ENCODE results near the gene RAB19.

Gene RAB19, protein sequence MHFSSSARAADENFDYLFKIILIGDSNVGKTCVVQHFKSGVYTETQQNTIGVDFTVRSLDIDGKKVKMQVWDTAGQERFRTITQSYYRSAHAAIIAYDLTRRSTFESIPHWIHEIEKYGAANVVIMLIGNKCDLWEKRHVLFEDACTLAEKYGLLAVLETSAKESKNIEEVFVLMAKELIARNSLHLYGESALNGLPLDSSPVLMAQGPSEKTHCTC

DNA sequence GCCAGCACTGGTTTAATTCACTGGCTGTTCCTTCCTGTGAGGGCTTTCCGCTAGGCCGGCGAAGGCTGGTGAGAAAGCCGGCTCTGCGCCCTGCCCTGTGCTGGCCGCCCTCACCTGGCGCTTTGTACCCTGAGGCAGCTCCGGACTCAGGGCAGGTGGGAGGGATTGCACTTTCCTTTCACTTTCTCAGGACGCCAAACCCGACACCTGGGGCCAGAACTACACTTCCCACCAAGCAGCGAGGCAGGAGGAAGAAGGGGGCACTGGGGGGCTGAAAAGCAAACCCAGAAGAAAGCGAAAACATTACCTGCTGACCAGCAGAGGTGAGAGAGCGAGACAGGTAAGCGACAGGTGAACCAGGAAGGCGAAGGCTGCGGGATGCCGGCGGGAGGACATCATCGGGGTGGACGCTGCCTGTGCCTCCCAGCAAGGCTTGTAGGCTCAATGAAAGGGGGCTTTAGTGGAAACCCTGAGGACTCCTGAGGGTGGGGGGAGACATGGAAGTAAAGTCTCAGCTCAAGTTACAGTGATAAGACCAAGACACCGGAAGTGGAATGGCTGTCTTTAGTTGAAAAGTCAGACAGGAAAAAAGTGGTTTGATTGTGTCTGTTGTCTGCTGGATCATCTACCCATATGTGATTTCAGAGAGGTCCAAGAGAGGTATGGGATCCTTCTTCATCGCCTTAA is at the start of gene RAB19:
Gene RAB19 (plus strand): TSS at position 181 of the 687 bp plus-strand sequence. CDS start 3,589 bp downstream, outside the sequence.
- peak; percentile 59 for DNase-seq

DNA sequence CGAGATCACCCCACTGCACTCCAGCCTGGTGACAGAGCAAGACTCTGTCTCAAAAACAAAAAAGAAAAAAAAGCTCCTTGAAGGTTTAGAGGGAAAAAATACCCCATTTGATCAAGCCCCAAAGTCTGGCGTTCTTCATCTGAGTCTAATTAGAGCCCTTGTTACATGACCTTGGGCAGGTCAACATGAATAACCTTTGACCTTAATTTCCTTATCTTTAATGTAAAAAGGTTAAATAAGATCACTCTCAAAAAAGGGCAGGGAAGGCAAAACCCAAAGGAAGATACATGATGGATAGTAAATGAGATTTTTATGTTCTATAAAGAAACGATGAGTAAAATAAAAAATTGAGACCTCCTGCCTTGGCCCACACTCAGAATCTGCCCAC is 45.8 kb upstream of the RAB19 start:
- DNase-seq: no peak

- no peak for DNase-seq
Observed at GRCh38 chr7:140358412-140359051, 45.3 kb upstream of the RAB19 start.

DNA sequence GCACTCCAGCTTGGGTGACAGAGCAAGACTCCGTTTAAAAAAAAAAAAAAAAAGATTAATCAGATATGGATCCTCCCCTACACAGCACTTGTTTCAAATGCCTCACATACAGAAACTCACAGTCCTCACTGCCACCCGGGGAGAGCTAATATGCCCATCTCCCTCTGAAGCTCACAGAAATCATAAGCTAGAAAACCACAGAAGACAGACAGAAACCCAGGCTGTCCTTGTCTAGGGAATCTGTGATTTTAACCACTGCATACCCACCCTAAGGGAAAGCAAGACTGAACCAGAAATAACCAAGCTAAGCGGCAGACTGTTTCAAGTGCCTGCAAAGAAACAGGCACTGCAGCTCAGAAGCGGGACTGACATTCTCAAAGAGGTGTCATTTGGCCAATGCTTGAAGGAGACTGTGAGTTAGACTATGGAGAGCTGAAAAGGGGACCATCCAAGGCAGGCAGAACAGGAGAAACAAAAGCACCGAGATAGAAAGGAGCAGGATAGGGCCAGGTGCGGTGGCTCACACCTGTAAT is 43.1 kb upstream of the RAB19 start:
- no peak for DNase-seq

DNA sequence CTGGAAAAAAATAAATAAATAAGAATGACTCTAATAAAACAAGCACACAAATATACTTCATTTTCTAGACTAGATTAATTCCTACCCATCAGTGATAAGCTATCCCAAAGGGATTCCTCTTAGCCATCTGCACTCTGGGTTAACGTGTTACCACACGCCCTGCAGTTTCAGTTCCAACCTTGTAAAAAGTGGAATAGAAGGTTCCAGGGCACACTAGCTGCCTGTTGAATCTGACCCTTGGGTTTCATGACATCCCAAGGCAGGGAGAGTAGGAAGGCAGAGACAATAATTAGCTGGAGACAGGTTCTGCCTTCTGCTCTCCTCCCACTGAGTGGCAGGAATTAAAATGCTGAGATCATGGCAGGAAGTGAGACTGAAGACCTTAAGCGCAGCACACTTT is 39.0 kb upstream of the RAB19 start:
- DNase-seq: no peak

DNA sequence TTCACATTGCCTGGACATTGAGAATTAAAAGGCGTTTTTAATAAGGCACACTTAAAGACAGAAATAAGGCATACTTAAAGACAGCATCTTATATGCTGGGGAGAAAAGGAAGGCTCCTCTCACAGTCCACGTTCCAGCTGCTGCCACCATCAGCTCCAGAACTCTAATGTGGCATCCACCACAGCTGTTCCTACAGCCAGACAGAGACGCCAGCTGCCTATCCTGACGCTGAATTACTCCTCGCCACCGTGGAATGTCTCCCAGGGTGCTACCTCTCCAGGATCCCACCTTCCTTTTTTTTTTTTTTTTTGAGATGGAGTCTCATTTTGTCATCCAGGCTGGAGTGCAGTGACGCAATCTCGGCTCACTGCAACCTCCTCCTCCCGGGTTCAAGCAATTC is 36.3 kb upstream of the RAB19 start:
- DNase-seq: no peak

DNA sequence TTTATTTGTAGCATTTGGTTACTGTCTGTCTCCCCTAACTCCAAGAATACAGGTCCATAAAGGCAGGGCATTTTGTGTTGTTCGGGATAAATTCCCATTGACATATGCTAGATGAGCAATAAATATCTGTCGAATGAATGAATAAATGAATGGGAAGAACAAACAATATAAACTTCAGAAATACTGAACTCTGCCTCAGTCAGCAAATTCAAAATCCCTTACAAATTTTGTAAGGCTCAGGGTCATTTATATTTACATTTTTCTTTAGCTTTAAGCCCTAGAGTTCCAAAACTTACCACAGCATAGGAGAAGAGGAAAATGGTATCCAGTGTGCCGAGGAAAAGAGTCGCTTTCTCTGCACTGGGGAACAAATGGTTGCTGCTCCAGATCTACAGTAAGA is 34.6 kb upstream of the RAB19 start:
- DNase-seq: no peak

DNA sequence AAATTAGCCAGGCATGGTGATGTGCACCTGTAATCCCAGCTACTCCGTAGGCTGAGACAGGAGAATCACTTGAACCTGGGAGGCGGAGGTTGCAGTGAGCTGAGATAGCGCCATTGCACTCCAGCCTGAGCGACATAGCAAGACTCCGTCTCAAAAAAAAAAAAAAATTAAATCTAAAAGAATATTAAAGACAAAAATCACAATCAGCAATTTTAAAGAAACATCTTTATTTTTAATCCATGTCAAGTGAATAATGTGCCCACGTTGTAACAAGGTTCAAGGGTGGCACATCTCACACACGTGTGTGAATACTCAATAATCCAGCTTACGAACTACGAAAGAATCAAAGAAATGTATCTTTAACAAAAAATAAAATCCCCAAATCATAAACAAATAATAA is 28.5 kb upstream of the RAB19 start:
- DNase-seq: no peak

- no peak for DNase-seq
Observed at GRCh38 chr7:140375892-140376730, 27.7 kb upstream of the RAB19 start.

GRCh38 chr7:140383954-140384713 is 19.7 kb upstream of the RAB19 start:
- DNase-seq: no peak

DNA sequence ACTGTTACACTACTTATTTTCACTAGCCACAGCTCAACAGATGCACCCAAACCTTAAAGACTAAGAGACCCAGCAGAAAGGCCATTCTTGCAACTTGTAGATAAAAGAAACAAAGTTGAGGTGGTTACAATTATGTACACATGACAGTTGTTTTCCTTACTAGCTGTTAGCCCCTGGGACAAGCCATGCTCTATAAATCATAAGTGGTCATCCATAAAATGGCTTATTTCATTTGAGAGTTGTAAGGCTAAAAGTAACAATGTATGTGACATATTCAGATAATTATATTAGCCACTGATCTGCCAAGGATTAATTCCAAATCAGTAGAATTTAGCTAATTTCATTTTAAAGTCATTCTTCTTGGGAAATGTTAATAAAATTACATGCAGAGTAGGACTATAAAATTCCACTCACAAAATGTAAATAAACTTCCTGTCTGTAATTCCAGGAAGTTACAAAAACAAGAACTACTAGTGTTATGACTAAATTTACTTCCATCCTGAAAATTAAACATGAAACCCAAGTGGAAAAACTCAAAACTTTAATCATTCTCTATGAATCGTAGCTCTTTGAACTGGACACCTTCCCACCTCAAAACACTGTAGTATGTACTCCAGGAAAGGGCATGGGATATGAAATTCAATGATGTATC is 18.8 kb upstream of the RAB19 start:
- DNase-seq: no peak

DNA sequence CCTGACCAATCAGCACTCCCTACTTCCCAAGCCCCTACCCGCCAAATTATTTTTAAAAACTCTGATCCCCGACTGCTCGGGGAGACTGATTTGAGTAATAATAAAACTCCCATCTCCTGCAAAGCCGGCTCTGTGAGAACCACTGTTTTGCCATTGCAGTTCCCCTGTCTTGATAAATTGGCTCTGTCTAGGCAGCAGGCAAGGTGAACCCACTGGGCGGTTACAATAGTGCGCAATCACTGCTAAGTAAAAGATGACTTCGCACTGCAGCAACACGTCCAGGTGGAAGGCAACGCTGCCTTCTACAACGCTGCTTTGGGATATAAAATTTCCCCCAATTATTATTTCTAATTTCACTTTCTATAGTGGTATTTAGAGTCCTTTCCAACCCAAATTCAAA is 14.4 kb upstream of the RAB19 start:
- DNase-seq: no peak

DNA sequence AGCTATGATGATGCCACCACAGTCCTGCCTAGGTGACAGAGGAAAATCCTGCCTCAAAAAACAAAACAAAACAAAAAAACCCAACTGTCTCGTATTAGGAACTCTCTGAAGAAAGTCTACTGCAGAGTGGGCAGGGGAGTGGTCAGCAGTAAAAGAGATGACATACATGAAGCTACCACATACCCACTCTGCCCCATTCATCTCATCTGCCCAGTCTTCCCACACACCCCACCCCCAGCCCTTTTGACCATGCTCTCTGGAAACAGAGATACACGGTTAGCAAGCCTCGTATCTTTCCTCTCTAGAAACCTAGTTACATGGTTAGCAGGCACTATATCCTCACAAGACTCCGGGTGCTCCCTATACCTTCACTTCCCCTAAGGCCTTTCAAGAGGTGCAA is 13.8 kb upstream of the RAB19 start:
- no peak for DNase-seq

DNA sequence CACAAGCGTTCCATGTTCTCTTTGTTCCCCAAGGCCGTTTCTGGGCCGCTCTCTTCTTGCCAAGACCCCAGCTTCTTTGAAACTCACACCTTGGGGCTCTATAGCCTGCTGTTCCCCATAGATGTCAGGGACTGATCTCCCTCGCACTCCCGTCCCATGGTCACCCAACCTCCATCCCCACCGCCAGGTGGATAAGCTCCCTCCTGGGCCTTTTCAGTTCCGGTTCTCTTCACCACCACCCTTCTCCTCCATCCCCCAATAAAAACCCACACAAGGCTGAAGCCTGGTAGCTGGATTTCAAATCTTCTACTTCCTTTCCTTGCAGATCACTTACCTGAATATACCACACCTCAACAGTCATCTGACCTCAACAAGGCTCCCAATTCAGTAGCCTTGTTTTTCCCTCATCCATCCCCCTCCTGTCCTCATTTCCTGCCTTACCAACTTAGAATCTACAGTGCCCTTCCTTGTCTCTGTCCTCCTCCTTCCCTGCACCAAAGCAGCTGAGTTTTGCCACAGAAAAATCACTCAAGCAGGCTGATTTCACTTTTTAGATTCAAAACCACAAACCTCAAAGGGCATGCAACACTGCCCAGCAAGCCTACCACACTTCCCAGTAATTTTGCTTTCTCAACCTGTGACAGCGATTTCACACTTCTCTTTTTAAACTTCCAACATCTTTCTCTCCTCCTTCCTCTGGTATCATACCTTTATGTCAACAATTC is 13.2 kb upstream of the RAB19 start:
- DNase-seq: no peak

DNA sequence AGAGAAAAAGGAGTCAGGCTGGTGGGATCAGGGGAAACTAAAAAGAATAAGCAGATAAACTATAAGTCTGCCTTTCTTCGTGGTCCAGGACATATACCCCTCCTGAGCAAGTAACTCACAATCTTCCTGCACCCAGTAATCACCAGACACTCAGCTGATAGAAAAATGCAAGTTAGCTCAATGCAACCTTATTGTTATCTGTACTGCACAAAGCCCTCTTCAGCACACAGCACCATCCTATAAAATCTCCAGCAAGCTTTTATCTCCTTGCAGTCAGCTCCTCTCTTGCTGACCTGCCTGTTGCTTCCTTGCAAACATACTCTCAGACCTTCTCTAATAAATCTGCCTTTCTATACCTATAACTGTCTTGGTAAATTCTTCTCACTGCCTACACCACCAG is 12.2 kb upstream of the RAB19 start:
- no peak for DNase-seq

- DNase-seq: no peak
Observed at GRCh38 chr7:140393756-140394306, 10.0 kb upstream of the RAB19 start.

DNA sequence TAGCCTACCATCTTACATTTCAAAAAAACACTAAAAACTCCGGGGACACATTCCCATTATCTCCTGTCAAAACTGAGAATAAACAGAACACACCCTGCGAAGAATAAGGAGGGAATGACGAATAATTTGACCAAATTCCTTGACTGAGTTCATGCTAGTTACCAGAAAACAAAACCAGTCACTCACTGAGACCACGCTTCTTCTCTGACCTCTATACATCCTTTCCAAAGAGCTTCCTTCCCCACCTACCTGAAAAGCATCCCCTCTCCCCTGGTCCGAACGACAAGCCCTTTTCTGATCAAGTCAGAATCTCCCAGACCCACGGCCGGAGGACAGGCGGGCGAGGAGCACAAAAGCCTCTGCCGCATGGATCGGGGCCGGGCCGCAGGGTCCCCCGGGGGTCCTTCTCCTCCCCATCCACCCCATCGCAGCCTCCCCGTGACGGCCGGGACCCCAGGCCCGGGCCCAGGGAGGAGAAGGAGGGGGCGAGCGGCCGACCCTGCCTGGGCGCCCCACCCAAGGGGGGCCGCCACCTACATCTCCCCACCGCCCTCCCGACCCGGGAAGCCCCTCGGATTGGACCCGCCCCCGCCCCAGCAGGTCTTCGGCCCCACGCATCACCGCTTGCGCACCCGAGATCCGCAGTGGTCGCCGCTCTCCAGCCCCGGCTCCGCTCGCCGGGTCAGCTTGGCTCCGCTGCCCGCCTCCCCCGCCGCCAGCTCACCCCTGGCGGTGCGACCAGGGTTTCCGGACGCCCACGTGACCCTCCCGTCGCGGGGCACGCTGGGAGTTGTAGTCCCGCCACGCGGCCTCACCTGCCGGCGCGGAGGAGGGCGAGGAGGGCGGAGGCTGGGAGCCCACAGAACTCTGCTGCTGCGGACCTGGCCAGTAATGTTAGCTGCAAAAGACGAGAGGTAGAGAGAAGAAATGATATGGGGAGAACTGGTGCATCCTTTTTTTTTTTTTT is 5.8 kb upstream of the RAB19 start, which contains the start of gene SLC37A3:
Gene SLC37A3 (minus strand): TSS at position 747 of the 967 bp plus-strand sequence. CDS start 16,004 bp downstream, outside the sequence.
- DNase-seq: peak; percentile 88

- DNase-seq: no peak
Observed at GRCh38 chr7:140398821-140399220, 5.0 kb upstream of the RAB19 start.

GRCh38 chr7:140400381-140400780 is 3.5 kb upstream of the RAB19 start:
- DNase-seq: no peak

Data from NCI-H345 (cell line).